Measurements from ENCODE around the gene TLNRD1.

TLNRD1 gene

GRCh38 chr15:80988148-80988796 lies 12.5 kb upstream of the TLNRD1 start:
- peak overlapping the region; percentile 98 for H3K4me3 ChIP-seq (ENCODE audit: low read depth, low read length)
- TF ChIP-seq CTCF (IDR thresholded peaks at IDR 0.05; ENCODE audit: low read depth, low read length, missing control alignments): no peak
- DNase-seq (ENCODE audit: low read depth): no peak

GRCh38 chr15:80989081-80989517 lies 11.6 kb upstream of the TLNRD1 start:
- H3K4me3 ChIP-seq (ENCODE audit: low read depth, low read length): peak overlapping the region; percentile 98
- TF ChIP-seq CTCF (IDR thresholded peaks at IDR 0.05; ENCODE audit: low read depth, low read length, missing control alignments): no peak
- no peak for DNase-seq (ENCODE audit: low read depth)

- no peak for TF ChIP-seq CTCF (IDR thresholded peaks at IDR 0.05; ENCODE audit: low read depth, low read length, missing control alignments)
- H3K4me3 ChIP-seq (ENCODE audit: low read depth, low read length): peak within 1 kb of the TSS; percentile 98
- peak; percentile 80 for DNase-seq (ENCODE audit: low read depth)
Observed at GRCh38 chr15:80989518-80990478, 10.9 kb upstream of the TLNRD1 start, which contains the start of gene MESD. TSS of gene MESD (minus strand) at chr15:80989819. CDS start at chr15:80989791, 28 bp downstream.

- no peak for TF ChIP-seq CTCF (IDR thresholded peaks at IDR 0.05; ENCODE audit: low read depth, low read length, missing control alignments)
- no peak for DNase-seq (ENCODE audit: low read depth)
- no peak overlapping the region for H3K4me3 ChIP-seq (ENCODE audit: low read depth, low read length)
Observed at GRCh38 chr15:80990955-80991354, 9.8 kb upstream of the TLNRD1 start.

- DNase-seq (ENCODE audit: low read depth): no peak
- no peak for TF ChIP-seq CTCF (IDR thresholded peaks at IDR 0.05; ENCODE audit: low read depth, low read length, missing control alignments)
- no peak overlapping the region for H3K4me3 ChIP-seq (ENCODE audit: low read depth, low read length)
Observed at GRCh38 chr15:80991421-80991820, 9.3 kb upstream of the TLNRD1 start.

- no peak for DNase-seq (ENCODE audit: low read depth)
- TF ChIP-seq CTCF (IDR thresholded peaks at IDR 0.05; ENCODE audit: low read depth, low read length, missing control alignments): no peak
- H3K4me3 ChIP-seq (ENCODE audit: low read depth, low read length): no peak overlapping the region
Observed at GRCh38 chr15:80992006-80992405, 8.7 kb upstream of the TLNRD1 start.
